ENCODE measurements around the gene PREP.

DNA sequence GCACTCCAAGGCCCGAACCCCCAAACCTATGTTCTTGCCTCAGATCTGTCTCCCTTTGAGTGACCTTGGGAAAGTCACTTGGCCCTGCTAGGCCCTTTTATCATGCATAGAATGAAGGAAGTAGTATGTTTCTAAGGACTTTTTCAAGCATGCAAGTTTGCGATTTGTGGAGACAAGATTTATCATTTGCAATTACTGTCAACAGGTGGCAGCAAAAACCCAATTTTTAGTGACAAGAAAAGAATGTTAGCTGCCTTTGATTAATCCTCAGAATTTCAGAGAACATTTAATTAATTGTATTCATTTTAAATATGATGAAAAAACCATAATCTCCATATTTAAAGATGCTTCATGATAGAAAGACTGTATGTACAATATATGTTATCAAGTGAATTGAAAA lies 28.3 kb upstream of the PREP start:
- TF ChIP-seq CTCF (IDR thresholded peaks at IDR 0.05; ENCODE audit: insufficient read depth, low read length, poor library complexity, severe bottlenecking) (peak; percentile 10), EZH2phosphoT487 (conservative IDR thresholded peaks at IDR 0.05; ENCODE audit: low read length) (no peak)
